NT2/D1 (cell line): Measurements from ENCODE around the gene PLRG1.

Experiments
- DNase-seq: peaks from one replicate; pipeline ENCODE4 v3.0.0-alpha.2; 2011; ENCODE audit warnings: low read depth, low spot score
- H3K27me3 ChIP-seq: 2 replicates; pipeline ENCODE4 v1.6.0; 2011; ENCODE audit warnings: mild to moderate bottlenecking; ENCODE audit not compliant: insufficient read length, insufficient read depth
- H3K36me3 ChIP-seq: 2 replicates; pipeline ENCODE4 v1.6.1; 2011; ENCODE audit warnings: mild to moderate bottlenecking, low read length, mixed read lengths; ENCODE audit not compliant: insufficient read depth, insufficient read length
- H3K4me1 ChIP-seq: 2 replicates; pipeline ENCODE4 v1.5.1; 2011; ENCODE audit not compliant: insufficient read depth, insufficient read length
- H3K4me3 ChIP-seq: 2 replicates; pipeline ENCODE4 v1.5.1; 2011; ENCODE audit warnings: low read depth; ENCODE audit not compliant: insufficient read length
- H3K9ac ChIP-seq: 2 replicates; pipeline ENCODE4 v1.6.0; 2011; ENCODE audit warnings: low read depth; ENCODE audit not compliant: insufficient read length
- H3K9me3 ChIP-seq: 2 replicates; pipeline ENCODE4 v1.5.1; 2011; ENCODE audit warnings: mild to moderate bottlenecking, low read length; ENCODE audit not compliant: insufficient read depth
- SUZ12 ChIP-seq: IDR thresholded peaks from 2 replicates; pipeline ENCODE4 v1.6.1; 2011; ENCODE audit not compliant: insufficient read length, insufficient read depth; ENCODE audit errors: extremely low read depth
- YY1 ChIP-seq: IDR thresholded peaks from 2 replicates; pipeline ENCODE4 v1.6.1; 2011; ENCODE audit not compliant: insufficient read length, insufficient read depth
- ZNF274 ChIP-seq: IDR thresholded peaks from 2 replicates; pipeline ENCODE4 v1.6.1; 2011; ENCODE audit warnings: mild to moderate bottlenecking, low read depth, low read length

The PLRG1 gene

GRCh38 chr4:154516318-154517029 is 33.7 kb downstream of the PLRG1 start:
- TF ChIP-seq SUZ12, result no peak
- TF ChIP-seq ZNF274, result no peak
- TF ChIP-seq YY1, result no peak
- no peaks in the 10 kb centered on the region for H3K27me3 ChIP-seq

GRCh38 chr4:154511981-154512380 is 38.2 kb downstream of the PLRG1 start:
- Histone ChIP-seq H3K27me3 (no peaks in the 10 kb centered on the region), H3K36me3 (no peaks in the 10 kb centered on the region), H3K4me3 (no peak overlapping the region), H3K4me1 (no peaks in the 10 kb centered on the region), H3K9me3 (no peaks in the 10 kb centered on the region), H3K9ac (no peak overlapping the region)
- TF ChIP-seq SUZ12 (no peak), YY1 (no peak), ZNF274 (no peak)
- DNase-seq, result no peak

More at GRCh38 chr4:154516318-154517029, 33.7 kb downstream of the PLRG1 start:
- Histone ChIP-seq H3K36me3 (no peaks in the 10 kb centered on the region), H3K9me3 (no peaks in the 10 kb centered on the region), H3K4me3 (no peak overlapping the region), H3K4me1 (no peaks in the 10 kb centered on the region), H3K9ac (no peak overlapping the region)
- no peak for DNase-seq

- no peaks in the 10 kb centered on the region for H3K27me3 ChIP-seq
- H3K9me3 ChIP-seq, result no peaks in the 10 kb centered on the region
- no peak overlapping the region for H3K9ac ChIP-seq
- H3K4me3 ChIP-seq, result no peak overlapping the region
- DNase-seq, result no peak
- H3K36me3 ChIP-seq, result no peaks in the 10 kb centered on the region
- TF ChIP-seq ZNF274 (no peak), SUZ12 (no peak)
- H3K4me1 ChIP-seq, result no peaks in the 10 kb centered on the region
These were observed 38.7 kb downstream of the PLRG1 start for GRCh38 chr4:154511548-154511947.

- Histone ChIP-seq H3K27me3 (no peaks in the 10 kb centered on the region), H3K9me3 (no peaks in the 10 kb centered on the region), H3K36me3 (no peaks in the 10 kb centered on the region), H3K4me3 (no peak overlapping the region), H3K9ac (no peak overlapping the region), H3K4me1 (no peaks in the 10 kb centered on the region)
- no peak for DNase-seq
- TF ChIP-seq ZNF274 (no peak), SUZ12 (no peak), YY1 (no peak)
These were observed 43.0 kb downstream of the PLRG1 start for GRCh38 chr4:154507156-154507555.

GRCh38 chr4:154506253-154506652 is 43.9 kb downstream of the PLRG1 start:
- Histone ChIP-seq H3K4me3 (no peak overlapping the region), H3K36me3 (no peaks in the 10 kb centered on the region), H3K9ac (no peak overlapping the region), H3K4me1 (no peaks in the 10 kb centered on the region), H3K9me3 (no peaks in the 10 kb centered on the region), H3K27me3 (no peaks in the 10 kb centered on the region)
- DNase-seq, result no peak
- TF ChIP-seq SUZ12 (no peak), YY1 (no peak), ZNF274 (no peak)

GRCh38 chr4:154503598-154503997 is 46.6 kb downstream of the PLRG1 start:
- Histone ChIP-seq H3K4me3 (no peak overlapping the region), H3K27me3 (no peaks in the 10 kb centered on the region), H3K9ac (no peak overlapping the region), H3K36me3 (no peaks in the 10 kb centered on the region), H3K4me1 (no peaks in the 10 kb centered on the region), H3K9me3 (no peaks in the 10 kb centered on the region)
- DNase-seq, result no peak
- TF ChIP-seq SUZ12 (no peak), YY1 (no peak), ZNF274 (no peak)

- Histone ChIP-seq H3K4me3 (no peak overlapping the region), H3K27me3 (no peaks in the 10 kb centered on the region), H3K4me1 (no peaks in the 10 kb centered on the region), H3K9ac (no peak overlapping the region), H3K36me3 (no peaks in the 10 kb centered on the region), H3K9me3 (no peaks in the 10 kb centered on the region)
- no peak for TF ChIP-seq YY1
- DNase-seq, result no peak
These were observed 48.1 kb downstream of the PLRG1 start for GRCh38 chr4:154502111-154502510.
